Superior temporal gyrus (tissue), 1 donor: Measurements from ENCODE around the gene NXPH1.
"Not testable (repeated sequence)": the region's sequence is repeated elsewhere in the genome, so short reads cannot be mapped to it uniquely, and the experiment has no call there.

ENCODE experiments used
- DNase-seq: peaks from one replicate; pipeline ENCODE4 v3.0.0-alpha.2; 2016; ENCODE audit errors: extremely low spot score

NXPH1 gene

DNA sequence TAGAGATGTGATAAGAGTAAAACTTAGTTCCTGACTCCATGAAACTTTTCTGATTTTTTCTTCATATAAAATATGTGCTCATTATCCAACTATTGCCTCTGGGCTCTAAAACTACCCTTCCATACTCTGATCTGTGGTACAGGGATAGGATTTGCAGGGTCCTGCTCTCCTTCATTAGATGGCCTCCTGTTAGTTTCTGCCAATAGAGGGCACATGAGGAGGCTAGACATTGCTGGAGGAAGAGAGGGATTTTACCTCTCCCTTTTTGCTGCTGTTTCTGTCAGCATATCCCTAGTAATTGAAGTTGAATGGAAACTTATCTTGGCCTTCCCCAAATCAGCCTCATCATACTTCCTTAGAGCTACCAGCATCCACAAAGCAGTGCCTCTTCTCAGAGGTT, 269.4 kb downstream of the NXPH1 start:
- no peak for DNase-seq

DNA sequence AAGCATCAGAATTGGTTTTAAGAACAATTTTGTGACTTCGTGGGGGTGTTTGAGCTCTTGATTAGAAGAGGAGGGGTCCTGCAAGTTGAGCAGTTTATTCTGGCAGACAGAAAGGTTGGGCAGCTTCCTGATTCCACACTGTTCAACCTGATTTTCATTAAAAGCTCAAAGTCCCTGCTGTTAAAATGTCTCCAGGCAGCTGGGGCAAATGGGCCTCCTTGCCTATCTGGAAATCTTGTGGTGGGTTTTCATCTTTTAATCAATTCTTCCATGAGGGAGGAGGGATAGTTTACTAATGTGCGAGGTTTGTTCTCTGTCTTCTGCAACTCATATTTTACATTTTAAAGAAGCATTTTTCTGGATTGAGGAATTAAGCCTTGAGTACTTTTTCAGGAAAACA, 276.7 kb downstream of the NXPH1 start:
- DNase-seq: no peak

DNA sequence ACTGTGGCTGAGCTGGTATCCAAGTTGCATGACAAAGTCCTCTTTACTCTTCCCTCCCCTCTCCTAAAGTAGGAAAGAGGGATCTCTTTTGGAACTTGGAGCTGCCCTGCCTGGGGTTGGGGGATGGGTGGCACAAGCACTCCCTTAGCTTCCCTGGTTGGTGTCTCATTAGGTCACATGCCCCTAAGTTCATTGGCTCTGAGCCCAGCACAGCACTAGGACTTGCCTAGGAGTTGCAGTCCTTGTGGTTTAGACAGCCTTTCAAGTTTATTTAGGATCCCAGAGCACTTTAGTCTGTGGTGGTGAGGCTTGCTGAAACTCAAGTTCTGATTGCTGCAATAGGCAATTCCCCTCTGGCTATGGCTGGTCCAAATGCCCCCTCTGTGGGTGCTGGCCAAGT, 281.4 kb downstream of the NXPH1 start:
- no peak for DNase-seq

DNA sequence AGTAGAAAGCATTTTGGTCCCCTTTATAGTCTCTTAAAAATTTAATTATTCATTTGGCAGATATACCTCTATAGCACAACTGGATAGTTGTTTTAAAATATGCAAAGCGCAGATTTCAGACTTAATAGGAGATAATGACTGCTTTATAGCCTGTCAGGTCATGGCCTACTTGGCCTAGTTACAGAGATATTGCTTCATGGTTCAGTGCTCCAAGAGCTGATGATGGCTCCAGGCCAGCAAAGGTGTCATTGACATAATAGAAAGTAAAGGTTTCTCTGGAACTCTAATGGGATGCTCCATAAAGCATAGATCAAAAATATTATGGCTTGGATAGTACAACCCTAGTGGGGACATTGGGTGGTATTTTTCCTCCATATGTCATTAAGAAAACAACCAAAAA, 285.7 kb downstream of the NXPH1 start:
- no peak for DNase-seq

DNA sequence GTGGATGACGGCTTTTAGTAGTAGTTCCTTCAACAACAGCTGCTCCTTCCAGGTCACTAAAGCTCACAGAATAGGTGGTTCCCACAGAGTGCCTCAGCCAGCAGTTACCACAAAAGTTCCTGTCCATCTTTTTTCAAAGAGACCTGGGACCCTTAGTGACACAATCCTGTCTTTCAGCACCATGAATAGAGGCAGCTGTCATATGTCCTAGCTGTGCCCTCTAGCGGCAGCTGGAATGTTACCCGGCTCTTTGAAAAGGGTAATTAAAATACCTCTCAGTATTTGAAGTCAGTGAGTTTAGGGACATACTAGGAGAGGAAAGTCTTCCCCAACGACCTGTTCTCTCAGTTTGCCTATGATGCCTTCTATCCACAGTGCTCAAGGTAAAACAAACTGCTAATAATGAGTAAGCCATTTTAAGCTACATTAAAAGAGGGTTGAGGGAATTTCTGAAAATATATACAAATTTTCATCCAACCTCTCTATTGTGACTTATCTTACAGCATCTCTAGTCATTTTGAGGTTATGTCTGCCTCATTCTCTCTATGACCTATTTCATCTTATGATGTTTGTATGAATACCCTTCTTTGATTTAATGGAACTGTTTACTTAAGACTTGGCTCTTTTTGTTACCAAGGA, 290.8 kb downstream of the NXPH1 start:
- DNase-seq: peak; percentile 75

DNA sequence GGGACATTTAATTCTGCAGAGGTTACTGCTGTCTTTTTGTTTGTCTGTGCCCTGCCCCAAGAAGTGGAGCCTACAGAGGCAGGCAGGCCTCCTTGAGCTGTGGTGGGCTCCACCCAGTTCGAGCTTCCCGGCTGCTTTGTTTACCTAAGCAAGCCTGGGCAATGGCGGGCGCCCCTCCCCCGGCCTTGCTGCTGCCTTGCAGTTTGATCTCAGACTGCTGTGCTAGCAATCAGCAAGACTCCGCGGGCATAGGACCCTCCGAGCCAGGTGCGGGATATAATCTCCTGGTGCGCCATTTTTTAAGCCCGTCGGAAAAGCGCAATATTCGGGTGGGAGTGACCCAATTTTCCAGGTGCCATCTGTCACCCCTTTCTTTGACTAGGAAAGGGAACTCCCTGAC, 298.3 kb downstream of the NXPH1 start:
- DNase-seq: not testable (repeated sequence)

DNA sequence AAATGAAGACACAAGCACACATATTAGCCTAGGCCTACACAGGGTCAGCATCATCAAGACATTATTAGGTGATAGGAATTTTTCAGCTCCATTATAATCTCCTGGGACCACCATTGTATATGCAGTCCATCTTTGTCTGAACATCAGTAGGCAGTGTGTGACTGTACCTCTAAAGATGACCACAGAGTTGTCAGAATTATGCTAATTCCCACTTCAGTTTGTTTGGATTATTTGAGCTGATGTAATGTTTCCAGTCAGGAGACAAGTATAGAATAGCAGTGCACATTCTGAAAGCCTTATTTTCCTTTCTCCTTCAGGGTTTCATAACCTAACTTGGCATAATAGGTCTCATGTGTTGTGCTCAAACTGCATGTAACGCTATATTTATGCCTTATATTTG, 306.4 kb downstream of the NXPH1 start:
- no peak for DNase-seq

DNA sequence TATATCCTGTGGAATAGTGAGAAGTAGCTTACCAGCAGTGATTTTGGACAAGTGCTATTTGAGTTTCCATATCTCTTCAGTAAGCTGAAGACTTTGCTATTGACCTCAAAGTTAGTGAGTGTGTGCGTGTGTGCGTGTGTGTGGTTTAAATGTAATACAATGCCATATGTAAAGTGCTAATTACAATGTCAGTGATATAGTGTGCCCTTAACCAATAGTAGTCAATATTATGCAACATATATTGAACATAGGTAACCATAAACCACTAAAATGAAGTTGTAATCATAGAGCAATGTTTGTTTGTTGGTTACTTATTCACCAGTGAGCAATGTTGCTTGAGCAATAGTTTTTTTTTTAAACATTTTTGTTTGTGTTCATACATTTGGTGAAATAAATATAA, 309.4 kb downstream of the NXPH1 start:
- no peak for DNase-seq

DNA sequence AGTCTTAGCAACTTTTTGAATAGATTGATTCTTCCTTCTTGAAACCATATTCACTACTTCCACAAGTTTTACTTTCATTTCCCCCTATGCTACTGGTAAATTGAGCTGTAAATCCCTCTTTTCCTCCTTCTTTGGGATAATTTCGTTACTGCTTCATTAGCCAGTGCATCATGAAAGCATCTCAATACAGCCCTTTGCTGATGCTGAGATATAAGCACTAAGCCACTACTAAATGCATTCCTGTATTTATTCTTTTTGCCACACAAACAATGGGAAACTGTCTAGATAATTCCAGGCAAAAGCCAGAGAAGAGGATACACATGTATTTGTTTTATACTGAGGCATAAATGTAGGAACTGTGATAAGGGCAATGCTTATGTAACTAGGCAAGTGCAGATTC, 313.9 kb downstream of the NXPH1 start:
- no peak for DNase-seq

DNA sequence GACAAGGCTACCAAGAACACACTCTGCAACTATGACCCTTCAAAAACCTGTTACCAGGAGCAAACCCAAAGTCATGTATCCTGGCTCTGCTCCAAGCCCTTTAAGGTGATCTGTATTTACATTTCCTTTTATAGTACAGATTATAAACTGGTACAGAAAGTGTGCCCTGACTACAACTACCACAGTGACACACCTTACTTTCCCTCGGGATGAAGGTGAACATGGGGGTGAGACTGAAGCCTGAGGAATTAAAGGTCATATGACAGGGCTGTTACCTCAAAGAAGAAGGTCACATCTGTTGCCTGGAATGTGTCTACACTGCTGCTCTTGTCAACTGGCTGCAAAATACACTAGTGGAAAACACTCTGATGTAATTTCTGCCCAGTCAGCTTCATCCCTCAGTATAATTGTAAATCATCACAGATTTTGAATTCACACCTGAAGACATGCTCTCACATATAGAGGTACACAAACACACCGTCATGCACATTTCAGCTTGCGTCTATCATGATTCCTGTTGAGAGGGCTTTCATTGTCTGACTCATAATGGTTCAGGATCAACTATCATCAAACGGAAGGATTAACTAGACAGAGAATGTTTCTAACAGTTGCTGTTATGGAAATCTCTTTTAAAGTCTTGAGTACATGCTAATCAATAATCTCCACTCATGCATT, 318.3 kb downstream of the NXPH1 start:
- DNase-seq: no peak

DNA sequence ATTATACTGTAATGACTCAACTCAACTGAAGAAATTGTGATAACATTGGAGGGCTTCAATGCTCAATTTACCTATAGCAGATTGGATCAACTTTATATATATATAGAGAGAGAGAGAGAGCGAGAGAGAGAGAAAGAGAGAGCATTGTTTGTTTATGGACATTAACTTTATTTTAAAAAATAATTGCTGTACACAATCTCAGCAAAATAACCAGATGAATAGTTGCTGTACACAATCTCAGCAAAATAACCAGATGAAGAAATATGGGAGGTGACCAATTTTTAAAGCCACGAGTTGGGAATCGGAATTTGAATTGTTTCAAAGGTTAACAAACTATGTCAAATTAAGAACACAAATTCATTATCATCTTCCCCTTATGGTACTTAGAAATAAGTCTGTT, 319.9 kb downstream of the NXPH1 start:
- no peak for DNase-seq

DNA sequence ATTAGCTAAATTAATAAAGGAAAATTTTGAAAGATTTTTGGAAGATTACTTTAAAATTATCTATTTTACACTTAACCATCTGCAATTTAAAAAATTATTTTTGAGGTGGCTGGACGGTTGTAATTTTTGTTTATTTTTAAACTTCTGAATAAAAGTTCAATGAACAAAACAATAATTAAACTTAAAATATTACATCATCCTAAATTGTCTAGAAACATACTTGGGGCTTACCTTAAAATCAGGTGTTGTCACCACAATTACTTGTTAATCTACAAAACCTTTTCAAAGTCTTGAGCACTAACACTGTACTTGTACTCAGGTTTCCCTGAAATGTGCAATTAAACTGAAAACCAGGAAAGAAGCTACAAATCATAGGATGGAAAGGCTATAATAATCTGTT, 328.3 kb downstream of the NXPH1 start:
- no peak for DNase-seq

DNA sequence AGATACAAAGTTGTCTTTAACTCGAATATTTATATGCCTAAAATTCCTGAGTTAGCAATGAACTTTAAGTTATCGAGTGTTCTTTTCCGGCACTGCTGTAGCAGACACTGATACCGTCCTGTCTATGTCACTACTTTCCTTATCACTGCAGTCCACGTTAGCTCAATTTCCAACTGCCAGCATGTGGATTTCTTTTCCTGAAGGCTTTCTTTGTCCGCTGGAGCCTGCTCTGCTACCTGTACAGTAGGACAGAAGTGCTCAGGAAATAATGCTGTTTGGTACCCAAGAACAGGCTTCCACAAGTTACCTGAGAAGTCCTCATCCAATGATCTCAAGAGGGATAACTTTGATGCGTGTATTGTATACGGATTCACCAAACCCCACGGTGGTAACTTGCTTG, 329.4 kb downstream of the NXPH1 start:
- no peak for DNase-seq

DNA sequence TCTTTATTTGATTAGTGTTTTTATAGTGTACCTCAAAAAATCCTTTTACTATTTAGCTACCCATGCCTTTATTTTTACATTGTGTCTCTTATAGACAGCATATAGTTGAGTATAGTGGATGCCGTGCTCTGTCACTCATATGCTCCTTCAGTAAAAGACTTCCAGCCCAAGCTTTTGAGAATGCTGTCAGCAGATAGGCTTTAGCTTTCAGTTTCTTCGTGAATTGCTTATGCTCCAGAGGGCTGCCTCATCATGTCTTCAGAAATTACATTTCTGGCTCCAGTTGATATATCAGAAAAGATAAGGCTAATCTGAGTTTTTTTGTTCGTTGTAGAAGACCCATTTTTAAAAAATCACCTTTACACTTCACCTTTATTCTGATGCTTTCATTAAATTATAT, 332.0 kb downstream of the NXPH1 start:
- no peak for DNase-seq

DNA sequence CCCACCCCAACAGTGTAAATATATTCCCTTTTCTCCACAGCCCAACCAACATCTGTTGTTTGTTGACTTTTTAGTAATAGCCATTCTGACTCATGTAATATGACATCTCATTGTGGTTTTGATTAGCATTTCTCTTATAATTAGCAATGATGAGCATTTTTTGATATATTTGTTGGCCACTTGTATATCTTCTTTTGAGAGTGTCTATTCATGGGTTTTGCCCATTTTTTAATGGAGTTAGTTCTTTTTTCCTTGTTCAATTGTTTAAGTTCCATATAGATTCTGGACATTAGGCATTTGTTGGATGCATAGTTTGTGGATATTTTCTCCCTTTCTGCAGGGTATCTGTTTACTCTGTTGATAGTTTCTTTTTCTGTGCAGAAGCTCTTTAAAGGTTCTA, 340.1 kb downstream of the NXPH1 start:
- no peak for DNase-seq

DNA sequence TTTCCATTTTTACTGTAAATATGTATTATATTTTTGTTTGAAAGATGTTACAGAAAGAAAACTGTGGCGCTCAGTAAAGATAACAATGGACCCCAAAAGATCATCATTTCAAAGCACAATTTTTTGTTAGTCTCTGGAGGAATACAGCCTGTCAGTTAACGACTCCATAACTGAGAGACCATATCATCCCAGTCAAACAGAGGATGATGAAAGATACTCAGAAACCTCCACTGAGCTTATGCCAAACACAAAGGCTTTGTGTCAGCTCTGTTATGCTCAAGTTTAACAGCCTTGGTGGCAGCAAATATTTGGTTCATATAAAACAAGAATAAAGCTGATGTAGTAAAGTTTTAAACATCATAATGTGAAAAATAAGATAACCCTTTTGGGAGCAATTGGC, 345.1 kb downstream of the NXPH1 start:
- no peak for DNase-seq

DNA sequence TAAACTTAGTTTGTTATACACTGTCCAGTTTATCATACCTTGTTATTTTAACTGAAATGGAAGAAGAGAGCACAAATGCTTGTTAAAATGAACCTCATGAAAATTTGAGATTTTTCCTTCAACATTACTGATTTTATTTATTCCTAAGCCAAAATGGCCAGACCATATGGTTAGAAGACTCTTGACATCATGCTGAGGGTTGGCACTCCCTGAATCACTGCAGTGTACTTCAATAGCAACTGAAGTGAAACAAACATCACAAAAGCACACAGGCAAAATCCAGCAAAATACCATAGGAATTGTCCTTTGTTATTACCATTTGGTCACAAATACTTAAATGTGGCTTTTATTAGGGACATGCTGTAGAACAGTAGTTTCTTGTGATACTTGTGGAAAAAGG, 347.8 kb downstream of the NXPH1 start:
- DNase-seq: no peak

DNA sequence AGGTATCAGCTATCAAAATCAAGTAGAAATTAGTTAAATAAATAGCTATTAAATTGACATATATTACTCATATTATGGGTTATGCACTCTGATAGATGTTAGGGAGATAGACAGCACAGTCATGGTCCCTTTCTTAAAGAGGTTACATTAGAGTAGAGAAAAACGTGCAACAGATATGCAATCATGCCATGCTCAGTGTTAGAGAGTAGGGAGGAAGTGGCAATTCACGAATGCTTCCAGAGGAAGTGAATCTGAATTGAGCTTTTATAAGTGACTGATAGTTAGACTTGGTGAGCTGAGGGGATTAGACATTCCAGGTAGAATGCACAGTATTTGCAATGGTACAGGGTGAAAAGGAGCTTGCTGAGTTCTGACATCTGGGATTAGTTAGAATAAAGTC, 349.8 kb downstream of the NXPH1 start:
- DNase-seq: no peak

DNA sequence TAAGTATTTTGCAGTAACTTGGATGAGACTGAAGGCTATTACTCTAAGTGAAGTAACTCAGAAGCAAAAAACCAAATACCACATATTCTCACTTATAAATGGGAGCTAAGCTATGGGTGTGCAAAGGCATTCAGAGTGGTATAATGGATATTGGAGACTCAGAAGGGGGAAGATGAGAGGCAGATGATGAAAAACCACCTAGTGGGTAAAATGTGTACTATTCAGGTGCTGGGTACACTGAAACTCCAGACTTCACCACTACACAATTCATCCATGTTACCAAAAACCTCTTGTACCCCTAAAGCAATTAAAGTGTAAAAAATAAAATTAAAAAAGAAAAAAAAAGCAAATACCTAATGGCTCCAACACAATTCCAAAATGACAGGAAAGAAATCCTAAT, 351.7 kb downstream of the NXPH1 start:
- no peak for DNase-seq

DNA sequence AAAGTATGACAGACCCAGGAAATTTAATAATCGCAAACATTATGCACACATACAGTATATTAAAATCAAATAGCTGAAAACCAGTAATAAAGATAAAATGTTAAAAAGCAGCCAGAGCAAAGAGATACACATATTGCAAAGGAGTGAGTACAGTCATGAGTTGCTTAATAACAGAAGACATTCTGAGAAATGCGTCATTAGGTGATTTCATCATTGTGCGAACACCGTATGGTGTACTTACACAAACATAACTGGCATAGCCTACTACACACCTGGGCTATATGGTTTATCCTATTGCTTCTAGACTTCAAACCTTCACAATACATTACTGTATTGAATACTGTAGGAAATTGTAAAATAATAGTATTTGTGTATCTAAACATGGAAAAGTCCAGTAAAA, 367.6 kb downstream of the NXPH1 start:
- DNase-seq: no peak
